AG09309 (cell line): Measurements from ENCODE around the gene GATC.

Experiments
- DNase-seq: peaks from one replicate; pipeline ENCODE4 v3.0.0-alpha.2; 2010; ENCODE audit warnings: low read depth
- H3K4me3 ChIP-seq: 2 replicates; pipeline ENCODE4 v1.5.1; 2011; ENCODE audit warnings: mild to moderate bottlenecking, low read depth, low read length, moderate library complexity; ENCODE audit not compliant: control insufficient read depth
- TF ChIP-seq, protein P1 (sequence below): IDR thresholded peaks from 2 replicates; pipeline ENCODE4 v1.5.1; 2011; ENCODE audit warnings: mild to moderate bottlenecking, low read depth, low read length, inconsistent platforms; ENCODE audit not compliant: insufficient read depth, control insufficient read depth; ENCODE audit errors: missing control alignments

GATC gene

DNA sequence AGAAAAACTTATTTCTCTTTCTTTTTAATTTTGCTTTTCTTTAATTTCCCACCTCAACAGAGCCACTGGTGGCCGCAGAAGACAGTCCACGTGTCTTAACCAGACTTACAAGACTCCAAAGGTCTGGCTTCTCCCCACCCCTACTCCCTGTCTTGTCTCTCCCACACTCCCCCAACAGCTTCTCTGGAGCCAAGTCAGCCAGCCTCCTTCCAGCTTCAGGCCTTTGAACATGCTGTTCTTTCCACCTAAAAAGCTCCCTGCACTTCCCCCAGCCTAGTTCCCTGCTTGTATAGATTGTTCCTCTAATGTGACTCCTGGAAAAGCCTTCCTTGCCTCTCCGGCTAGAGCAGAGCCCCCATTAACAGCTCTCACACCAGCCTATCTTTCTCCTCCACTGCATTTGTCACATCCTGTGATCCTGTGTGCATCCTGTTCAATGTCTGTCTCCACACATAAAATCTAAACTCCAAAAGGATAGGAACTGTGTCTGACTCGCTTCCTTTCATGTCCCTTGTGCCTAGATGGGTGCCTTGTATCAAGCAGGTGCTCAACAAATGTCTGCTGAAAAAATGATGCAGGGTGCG is 41.9 kb downstream of the GATC start:
- H3K4me3 ChIP-seq: no peak overlapping the region
- TF ChIP-seq, protein P1, sequence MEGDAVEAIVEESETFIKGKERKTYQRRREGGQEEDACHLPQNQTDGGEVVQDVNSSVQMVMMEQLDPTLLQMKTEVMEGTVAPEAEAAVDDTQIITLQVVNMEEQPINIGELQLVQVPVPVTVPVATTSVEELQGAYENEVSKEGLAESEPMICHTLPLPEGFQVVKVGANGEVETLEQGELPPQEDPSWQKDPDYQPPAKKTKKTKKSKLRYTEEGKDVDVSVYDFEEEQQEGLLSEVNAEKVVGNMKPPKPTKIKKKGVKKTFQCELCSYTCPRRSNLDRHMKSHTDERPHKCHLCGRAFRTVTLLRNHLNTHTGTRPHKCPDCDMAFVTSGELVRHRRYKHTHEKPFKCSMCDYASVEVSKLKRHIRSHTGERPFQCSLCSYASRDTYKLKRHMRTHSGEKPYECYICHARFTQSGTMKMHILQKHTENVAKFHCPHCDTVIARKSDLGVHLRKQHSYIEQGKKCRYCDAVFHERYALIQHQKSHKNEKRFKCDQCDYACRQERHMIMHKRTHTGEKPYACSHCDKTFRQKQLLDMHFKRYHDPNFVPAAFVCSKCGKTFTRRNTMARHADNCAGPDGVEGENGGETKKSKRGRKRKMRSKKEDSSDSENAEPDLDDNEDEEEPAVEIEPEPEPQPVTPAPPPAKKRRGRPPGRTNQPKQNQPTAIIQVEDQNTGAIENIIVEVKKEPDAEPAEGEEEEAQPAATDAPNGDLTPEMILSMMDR: no peak
- DNase-seq: no peak

DNA sequence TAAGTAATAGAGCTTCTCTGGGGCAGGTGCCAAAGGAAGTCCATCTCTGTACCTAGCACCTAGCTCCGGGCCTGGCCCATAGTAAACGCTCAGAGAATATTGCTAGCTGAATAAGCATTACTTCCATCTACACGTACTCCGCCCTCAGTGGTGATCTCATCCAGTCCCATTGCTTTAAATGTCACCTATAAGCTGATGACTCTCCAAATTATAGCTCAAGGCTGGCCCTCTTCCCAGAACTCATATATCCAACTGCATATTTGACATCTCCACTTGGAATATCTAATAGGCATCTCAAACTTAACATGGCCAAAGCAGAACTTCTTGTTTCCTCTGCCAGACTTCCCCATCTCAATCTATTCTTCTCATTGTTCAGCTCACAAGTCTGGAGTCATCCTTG is 42.8 kb downstream of the GATC start:
- TF ChIP-seq, protein P1: no peak
- no peak overlapping the region for H3K4me3 ChIP-seq
- no peak for DNase-seq

DNA sequence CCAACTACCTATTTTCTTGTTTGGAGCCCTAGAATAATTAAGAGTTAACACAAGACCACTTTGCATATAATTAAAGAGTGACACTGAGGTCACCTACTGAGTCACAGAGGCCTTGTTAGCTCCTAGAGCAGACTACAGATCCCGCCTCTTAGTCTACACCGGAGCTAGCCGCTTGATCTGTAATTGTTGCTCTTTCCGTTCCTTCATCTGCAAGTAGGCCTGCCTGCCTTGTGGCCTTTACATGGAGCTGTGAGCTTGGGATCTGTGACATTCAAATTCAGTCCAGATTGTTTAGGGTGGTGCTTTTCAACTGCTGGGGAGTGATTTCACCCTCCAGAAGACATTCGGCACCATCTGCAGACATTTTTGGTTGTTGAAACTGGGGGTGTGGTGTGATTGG is 44.1 kb downstream of the GATC start:
- H3K4me3 ChIP-seq: no peak overlapping the region
- TF ChIP-seq, protein P1: no peak
- no peak for DNase-seq

DNA sequence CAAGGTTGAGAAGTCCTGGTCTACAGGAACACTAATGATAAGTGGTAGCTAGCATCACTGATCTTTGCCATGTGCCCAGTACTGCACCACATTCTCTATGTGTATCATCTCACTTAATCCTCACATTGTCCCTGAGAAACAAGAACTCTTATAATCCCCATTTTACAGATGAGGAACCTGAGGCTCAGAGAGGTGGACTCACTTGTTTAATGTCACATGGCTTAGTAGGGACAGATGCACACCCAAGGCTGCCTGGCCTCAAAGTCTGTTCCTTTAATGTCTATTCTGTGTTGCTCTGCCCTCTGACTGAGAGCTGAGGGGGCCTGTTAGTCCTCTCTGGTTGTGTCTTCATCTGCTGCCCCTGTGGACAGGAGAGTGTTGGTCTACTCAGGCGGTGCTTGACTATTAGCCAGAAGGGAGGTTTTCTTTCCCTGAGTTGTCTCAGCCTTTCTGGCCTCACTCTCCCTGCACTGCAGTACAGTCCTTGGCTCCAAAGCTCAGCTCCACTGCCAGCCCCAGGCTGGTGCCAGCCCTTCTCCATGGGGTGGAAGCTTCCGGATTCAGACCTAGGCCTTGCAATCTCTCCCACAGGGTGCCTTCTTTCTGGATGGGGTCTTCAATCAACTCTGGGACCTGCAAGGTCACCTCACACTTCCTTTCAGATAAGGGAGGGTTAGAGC is 44.7 kb downstream of the GATC start:
- H3K4me3 ChIP-seq: no peak overlapping the region
- DNase-seq: no peak
- TF ChIP-seq, protein P1: no peak

DNA sequence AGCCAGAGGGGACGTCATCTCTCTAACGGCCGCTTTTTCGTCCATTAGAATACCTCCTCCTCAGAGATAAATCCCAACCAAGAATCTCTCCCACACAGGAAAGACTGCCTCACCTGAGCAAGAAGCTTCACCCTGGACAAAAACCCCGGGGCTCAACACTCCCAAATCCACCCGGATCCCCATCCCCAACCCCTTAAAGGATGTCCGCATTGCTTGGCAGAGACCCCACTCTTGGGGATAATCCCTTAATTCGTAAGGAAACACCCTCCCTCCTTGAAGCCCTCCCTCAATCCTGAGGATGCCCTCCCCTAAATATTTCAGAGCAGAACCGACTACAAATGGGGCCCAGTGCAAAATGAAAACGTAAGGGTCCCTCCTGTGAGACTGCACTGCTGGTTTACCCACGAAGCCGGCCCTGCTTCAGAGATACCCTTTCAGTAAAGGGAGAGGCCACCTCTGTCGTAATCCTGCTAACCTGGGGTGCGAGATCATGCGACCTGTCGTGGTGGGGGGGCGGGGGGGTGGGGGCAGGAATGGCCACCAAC is 49.0 kb downstream of the GATC start:
- H3K4me3 ChIP-seq: peak overlapping the region; percentile 97
- no peak for DNase-seq

DNA sequence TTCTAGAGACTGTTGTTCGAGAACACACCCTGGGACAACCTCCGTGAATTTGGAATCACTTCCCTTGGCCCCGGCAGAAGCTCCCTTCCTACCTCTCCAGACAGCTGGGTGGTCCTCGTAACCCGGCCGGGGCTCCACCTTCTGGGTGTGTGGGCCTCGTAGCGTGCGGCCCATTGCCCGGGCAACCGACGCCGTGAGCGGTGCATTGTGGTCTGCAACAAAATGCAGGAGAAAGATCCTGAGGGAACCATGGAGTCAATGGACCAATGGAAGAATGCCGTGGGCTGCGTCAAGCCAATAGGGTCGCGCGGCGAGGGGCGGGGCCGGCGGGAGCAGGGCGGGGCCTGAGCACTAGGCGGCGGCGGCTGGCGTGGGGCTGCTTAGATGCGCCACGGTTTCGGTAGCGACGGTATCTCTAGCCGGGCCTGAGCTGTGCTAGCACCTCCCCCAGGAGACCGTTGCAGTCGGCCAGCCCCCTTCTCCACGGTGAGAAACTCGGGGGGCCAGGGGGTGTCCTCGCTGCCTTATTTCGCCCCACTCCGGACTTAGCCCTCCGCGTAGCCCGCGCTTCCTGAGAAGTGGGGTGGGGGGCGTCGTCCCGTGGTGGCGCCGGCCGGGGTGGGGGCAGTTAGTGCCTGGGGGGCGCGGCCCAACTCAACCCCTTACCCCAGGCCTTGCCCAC is 49.6 kb downstream of the GATC start, which contains the start of gene DYNLL1:
TSS of gene DYNLL1 (plus strand) at position 383 of the 682 bp plus-strand sequence. CDS start 309 bp downstream, outside the sequence.
- TF ChIP-seq, protein P1: no peak
- peak; percentile 79 for DNase-seq
- H3K4me3 ChIP-seq: peak within 1 kb of the TSS; percentile 97

More for the DNA sequence above, 49.0 kb downstream of the GATC start:
- TF ChIP-seq, protein P1: no peak
